AG04450 (cell line): Measurements from ENCODE around the gene CYP46A1. TPM values are rescaled to one million over a fixed set of nuclear protein-coding genes. Genes with fewer than 3 reads are reported as not detected.

Experiments
- CTCF ChIA-PET: fragments of 300-600, 350-600 bp; formaldehyde crosslinking; extraction: SDS; loops from one replicate; lab custom pipeline; 2022; ENCODE audit warnings: antibody characterized with exemption, inconsistent platforms; lab: Charles Lee
- POLR2A ChIA-PET: fragments of 350-600 bp; formaldehyde crosslinking; extraction: SDS; loops from one replicate; lab custom pipeline; 2021; ENCODE audit warnings: antibody characterized with exemption, inconsistent platforms; lab: Yijun Ruan, JAX
- DNase-seq: peaks from one replicate; pipeline ENCODE4 v3.0.0-alpha.2; 2011; ENCODE audit warnings: low read depth, low spot score
- H3K27ac ChIP-seq: one replicate; pipeline ENCODE4 v1.5.1; 2012; ENCODE audit warnings: low read depth, low read length, control low read depth
- H3K27me3 ChIP-seq: one replicate; pipeline ENCODE4 v1.6.0; 2012; ENCODE audit warnings: low read length; ENCODE audit not compliant: control insufficient read depth, insufficient read depth
- H3K4me3 ChIP-seq: 2 replicates; pipeline ENCODE4 v1.5.1; 2011; ENCODE audit warnings: mild to moderate bottlenecking, low read depth, low read length, control low read depth
- H3K9me3 ChIP-seq: 2 replicates; pipeline ENCODE4 v1.5.1; 2012; ENCODE audit warnings: low read length; ENCODE audit not compliant: control insufficient read depth, insufficient read depth
- polyA plus RNA-seq: library from polyadenylated mRNA; depleted of rRNA; stranded (reverse); fragments of >200 nt; gene quantifications from 2 replicates; pipeline ENCODE4 v1.2.3, GENCODE V29; 2011
- TF ChIP-seq, protein P1 (sequence below): IDR thresholded peaks from 2 replicates; pipeline ENCODE4 v1.5.1; 2011; ENCODE audit warnings: low read depth, low read length, control low read depth, inconsistent platforms

Gene CYP46A1
- polyA plus RNA-seq, 1 experiment = 0.07 TPM

DNA sequence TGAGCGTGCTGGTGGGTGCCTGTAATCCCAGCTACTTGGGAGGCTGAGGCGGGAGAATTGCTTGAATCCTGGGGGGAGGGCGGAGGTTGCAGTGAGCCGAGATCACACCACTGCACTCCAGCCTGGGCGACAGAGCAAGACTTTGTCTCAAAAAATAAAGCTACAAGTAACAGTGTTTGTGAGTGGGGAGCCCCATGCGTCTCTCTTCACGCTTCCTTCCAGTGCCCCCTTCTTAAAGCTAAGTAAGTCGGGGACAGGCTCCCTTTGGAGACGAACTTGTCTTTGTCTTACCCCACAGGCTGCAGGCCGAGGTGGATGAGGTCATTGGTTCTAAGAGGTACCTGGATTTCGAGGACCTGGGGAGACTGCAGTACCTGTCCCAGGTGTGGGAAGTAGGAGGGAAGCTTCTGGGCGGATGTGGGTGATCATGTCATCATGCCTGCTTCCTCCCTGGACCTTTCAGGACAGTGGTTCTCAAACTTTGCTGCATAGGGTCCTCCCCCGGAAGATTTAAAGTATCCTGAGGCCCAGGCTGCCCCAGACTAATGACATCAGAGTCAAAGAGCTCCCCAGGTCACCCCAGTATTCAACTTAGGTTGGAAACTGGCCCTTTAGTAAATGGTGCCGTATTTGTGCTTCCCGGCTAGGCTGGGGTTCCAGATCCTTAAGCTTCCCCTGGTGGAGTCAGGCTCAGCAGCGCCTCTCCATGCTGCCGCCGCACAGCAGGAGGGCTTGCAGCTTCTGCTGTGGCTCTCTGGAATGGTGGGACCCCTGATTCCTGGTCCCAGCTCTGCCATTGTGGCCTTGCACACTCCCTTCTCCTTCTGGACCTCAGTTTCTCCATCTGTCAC, 37.1 kb downstream of the CYP46A1 start:
- TF ChIP-seq, protein P1, sequence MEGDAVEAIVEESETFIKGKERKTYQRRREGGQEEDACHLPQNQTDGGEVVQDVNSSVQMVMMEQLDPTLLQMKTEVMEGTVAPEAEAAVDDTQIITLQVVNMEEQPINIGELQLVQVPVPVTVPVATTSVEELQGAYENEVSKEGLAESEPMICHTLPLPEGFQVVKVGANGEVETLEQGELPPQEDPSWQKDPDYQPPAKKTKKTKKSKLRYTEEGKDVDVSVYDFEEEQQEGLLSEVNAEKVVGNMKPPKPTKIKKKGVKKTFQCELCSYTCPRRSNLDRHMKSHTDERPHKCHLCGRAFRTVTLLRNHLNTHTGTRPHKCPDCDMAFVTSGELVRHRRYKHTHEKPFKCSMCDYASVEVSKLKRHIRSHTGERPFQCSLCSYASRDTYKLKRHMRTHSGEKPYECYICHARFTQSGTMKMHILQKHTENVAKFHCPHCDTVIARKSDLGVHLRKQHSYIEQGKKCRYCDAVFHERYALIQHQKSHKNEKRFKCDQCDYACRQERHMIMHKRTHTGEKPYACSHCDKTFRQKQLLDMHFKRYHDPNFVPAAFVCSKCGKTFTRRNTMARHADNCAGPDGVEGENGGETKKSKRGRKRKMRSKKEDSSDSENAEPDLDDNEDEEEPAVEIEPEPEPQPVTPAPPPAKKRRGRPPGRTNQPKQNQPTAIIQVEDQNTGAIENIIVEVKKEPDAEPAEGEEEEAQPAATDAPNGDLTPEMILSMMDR = no peak
- H3K27me3 ChIP-seq = peaks cover 31% of the 10 kb centered on the region
- no peak overlapping the region for H3K27ac ChIP-seq
- no peak for DNase-seq
- H3K9me3 ChIP-seq = no peaks in the 10 kb centered on the region
- ChIA-PET CTCF (interaction anchor here (0.6 to 1.8 kb wide), 4 partner anchors 8 to 178 kb away, joined by 3 to 6 read pairs (median 4); no protein-coding TSS in a partner anchor), POLR2A (no interaction called here)
- H3K4me3 ChIP-seq = no peak overlapping the region

DNA sequence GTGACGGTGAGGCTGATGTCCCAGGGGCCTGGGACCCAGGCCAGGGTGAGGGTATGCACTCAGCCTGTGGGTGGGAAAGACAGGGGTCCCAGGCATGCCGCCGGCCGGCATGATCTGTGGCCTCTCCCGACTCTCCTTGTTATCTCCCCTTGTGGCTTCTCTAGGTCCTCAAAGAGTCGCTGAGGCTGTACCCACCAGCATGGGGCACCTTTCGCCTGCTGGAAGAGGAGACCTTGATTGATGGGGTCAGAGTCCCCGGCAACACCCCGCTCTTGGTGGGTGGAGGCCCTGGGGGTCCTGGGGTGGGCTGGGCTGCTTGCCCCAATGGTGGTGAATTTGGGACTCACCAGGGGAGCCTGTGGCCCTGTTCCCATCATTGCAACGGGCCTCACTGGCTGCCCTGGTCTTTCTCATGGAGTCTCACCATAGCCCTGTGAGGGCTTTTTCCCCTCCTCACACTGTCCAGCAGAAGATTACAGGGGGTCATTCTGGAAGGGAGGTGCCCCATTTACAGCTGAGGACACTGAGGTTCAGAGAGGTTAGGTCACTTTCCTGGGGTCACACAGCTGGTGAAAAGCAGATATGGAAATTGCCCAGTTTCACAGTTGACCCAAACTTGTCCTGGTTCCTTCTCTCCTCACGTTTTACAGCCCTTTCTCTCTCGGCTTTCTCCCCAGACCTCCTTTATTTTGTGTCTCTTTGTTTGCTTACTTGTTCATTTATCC, 37.9 kb downstream of the CYP46A1 start:
- DNase-seq = no peak
- POLR2A ChIA-PET = no interaction called here
- CTCF ChIA-PET = interaction anchor here (0.6 to 1.8 kb wide), 3 partner anchors 8 to 178 kb away, joined by 3 to 6 read pairs (median 4); no protein-coding TSS in a partner anchor
- Histone ChIP-seq H3K4me3 (no peak overlapping the region), H3K27me3 (peaks cover 26% of the 10 kb centered on the region), H3K9me3 (no peaks in the 10 kb centered on the region), H3K27ac (no peak overlapping the region)
- TF ChIP-seq, protein P1 = no peak

DNA sequence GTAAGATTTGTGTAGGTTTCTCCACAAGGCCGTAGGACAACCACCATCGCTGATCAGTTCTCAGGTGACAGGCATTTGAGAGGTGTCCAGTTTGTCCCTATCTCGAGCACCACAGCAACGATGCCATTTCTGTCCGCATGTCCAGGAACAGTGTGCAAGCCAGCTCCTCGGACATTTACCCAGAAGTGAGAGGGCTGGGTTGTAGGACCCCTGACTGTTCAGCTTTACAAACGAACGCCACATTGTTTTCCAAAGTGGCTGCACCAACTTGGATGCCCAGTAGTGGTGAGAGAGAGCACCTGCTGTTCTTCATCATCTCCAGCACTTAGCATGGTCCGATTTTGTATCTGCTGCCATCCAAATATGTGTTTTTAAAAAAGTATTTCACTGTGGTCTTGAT, 38.6 kb downstream of the CYP46A1 start:
- no peaks in the 10 kb centered on the region for H3K9me3 ChIP-seq
- H3K27me3 ChIP-seq = peaks cover 22% of the 10 kb centered on the region
- POLR2A ChIA-PET = no interaction called here
- no peak for DNase-seq
- no peak overlapping the region for H3K4me3 ChIP-seq
- CTCF ChIA-PET = no interaction called here
- H3K27ac ChIP-seq = no peak overlapping the region
- TF ChIP-seq, protein P1 = no peak

GRCh38 chr14:99724196-99724891, 40.2 kb downstream of the CYP46A1 start:
- CTCF ChIA-PET = interaction anchor here (0.6 kb wide), 1 partner anchor 174 kb away, joined by 3 read pairs; no protein-coding TSS in a partner anchor
- Histone ChIP-seq H3K9me3 (no peaks in the 10 kb centered on the region), H3K4me3 (no peak overlapping the region), H3K27me3 (peaks cover 20% of the 10 kb centered on the region), H3K27ac (no peak overlapping the region)
- no peak for DNase-seq
- POLR2A ChIA-PET = no interaction called here
- TF ChIP-seq, protein P1 = no peak
